GM21717 (cell line): ENCODE results near the gene ATF7IP2.
A peak's percentile ranks its signal among the peaks of the same experiment; 100 is the strongest.
"Not testable (repeated sequence)": the region's sequence is repeated elsewhere in the genome, so short reads cannot be mapped to it uniquely, and the experiment has no call there.

Experiments
- ATAC-seq: cut with Tn5 transposase; IDR thresholded peaks from one replicate; pipeline ENCODE4 v1.9.1; 2021; ENCODE audit warnings: mild to moderate bottlenecking, moderate library complexity; ENCODE audit not compliant: unreplicated experiment

The ATF7IP2 gene

GRCh38 chr16:10385725-10386516 lies at the start of gene ATF7IP2:
TSS of gene ATF7IP2 (plus strand) at chr16:10386061. CDS start at chr16:10430621, 44,560 bp downstream.
- ATAC-seq, result peak; percentile 95

GRCh38 chr16:10338426-10338825 lies 47.4 kb upstream of the ATF7IP2 start:
- ATAC-seq, result no peak

- no peak for ATAC-seq
Observed at GRCh38 chr16:10339777-10340732, 45.8 kb upstream of the ATF7IP2 start.

GRCh38 chr16:10343124-10343760 lies 42.6 kb upstream of the ATF7IP2 start:
- ATAC-seq, result no peak

- not testable (repeated sequence) for ATAC-seq
Observed at GRCh38 chr16:10344699-10345098, 41.2 kb upstream of the ATF7IP2 start.

GRCh38 chr16:10345629-10346028 lies 40.2 kb upstream of the ATF7IP2 start:
- no peak for ATAC-seq

GRCh38 chr16:10349851-10350250 lies 36.0 kb upstream of the ATF7IP2 start:
- no peak for ATAC-seq

- ATAC-seq, result no peak
Observed at GRCh38 chr16:10352262-10352661, 33.6 kb upstream of the ATF7IP2 start.

- ATAC-seq, result no peak
Observed at GRCh38 chr16:10355589-10355988, 30.3 kb upstream of the ATF7IP2 start.

- ATAC-seq, result no peak
Observed at GRCh38 chr16:10356870-10357842, 28.7 kb upstream of the ATF7IP2 start.

GRCh38 chr16:10361747-10362076 lies 24.1 kb upstream of the ATF7IP2 start:
- ATAC-seq, result not testable (repeated sequence)

- no peak for ATAC-seq
Observed at GRCh38 chr16:10362077-10362863, 23.6 kb upstream of the ATF7IP2 start.

- ATAC-seq, result not testable (repeated sequence)
Observed at GRCh38 chr16:10362864-10363197, 23.0 kb upstream of the ATF7IP2 start.

GRCh38 chr16:10366619-10367018 lies 19.2 kb upstream of the ATF7IP2 start:
- not testable (repeated sequence) for ATAC-seq

GRCh38 chr16:10367616-10368188 lies 18.2 kb upstream of the ATF7IP2 start:
- ATAC-seq, result no peak

GRCh38 chr16:10368969-10369551 lies 16.8 kb upstream of the ATF7IP2 start:
- no peak for ATAC-seq

GRCh38 chr16:10370096-10370726 lies 15.7 kb upstream of the ATF7IP2 start:
- no peak for ATAC-seq

- no peak for ATAC-seq
Observed at GRCh38 chr16:10371592-10371991, 14.3 kb upstream of the ATF7IP2 start.
